EH (cell line): ENCODE results near the gene CAMTA1.
"Not testable (repeated sequence)": the region's sequence is repeated elsewhere in the genome, so short reads cannot be mapped to it uniquely, and the experiment has no call there.

Experiments used
- DNase-seq: peaks from one replicate; pipeline ENCODE4 v3.0.0-alpha.2; 2015; ENCODE audit warnings: low read depth

CAMTA1 gene

GRCh38 chr1:7590426-7590790 is 805.2 kb downstream of the CAMTA1 start:
- DNase-seq, result no peak

DNA sequence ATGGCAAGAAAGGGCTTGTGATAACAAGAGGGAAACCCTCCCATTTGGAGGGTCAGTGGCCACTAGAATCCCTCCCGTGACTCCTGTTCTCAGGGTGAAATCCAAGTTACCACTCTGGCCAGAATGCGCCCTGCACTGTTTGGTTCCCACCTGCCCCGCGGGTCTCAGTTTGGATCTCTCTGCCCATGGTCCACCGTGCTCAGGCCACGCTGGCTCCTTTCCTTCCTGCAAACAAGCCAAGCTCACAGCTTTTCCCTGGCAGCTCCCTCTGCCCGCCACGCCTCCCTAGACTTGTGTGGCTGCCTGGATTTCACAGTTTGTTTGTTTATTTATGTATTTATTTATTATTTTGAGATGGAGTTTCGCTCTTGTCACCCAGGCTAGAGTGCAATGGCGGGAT is 806.3 kb downstream of the CAMTA1 start:
- DNase-seq, result no peak

GRCh38 chr1:7592120-7592798 is 807.0 kb downstream of the CAMTA1 start:
- DNase-seq, result no peak

GRCh38 chr1:7594002-7594713 is 808.9 kb downstream of the CAMTA1 start:
- DNase-seq, result no peak

- no peak for DNase-seq
These were observed 809.6 kb downstream of the CAMTA1 start for GRCh38 chr1:7594714-7595295.

GRCh38 chr1:7595336-7595735 is 810.1 kb downstream of the CAMTA1 start:
- peak; percentile 4 for DNase-seq

- DNase-seq, result no peak
These were observed 811.1 kb downstream of the CAMTA1 start for GRCh38 chr1:7596126-7596965.

GRCh38 chr1:7598058-7598457 is 812.8 kb downstream of the CAMTA1 start:
- DNase-seq, result not testable (repeated sequence)

GRCh38 chr1:7604906-7605305 is 819.7 kb downstream of the CAMTA1 start:
- DNase-seq, result not testable (repeated sequence)

GRCh38 chr1:7606096-7606495 is 820.8 kb downstream of the CAMTA1 start:
- DNase-seq, result no peak

DNA sequence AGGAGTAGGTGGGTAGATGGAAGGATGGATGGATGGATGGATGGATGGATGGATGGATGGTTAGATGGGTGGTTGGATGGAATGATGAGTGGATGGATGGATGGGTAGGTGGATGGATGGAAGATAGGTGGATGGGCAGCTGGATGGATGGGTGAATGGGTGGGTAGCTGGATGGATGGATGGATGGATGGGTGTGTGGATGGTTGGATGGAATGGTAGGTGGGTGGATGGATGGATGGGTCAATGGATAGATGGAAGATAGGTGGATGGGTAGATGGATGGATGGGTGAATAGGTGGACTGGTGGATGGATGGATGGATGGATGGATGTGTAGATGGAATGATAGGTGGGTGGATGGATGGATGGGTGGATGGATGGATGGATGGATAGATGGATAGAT is 821.8 kb downstream of the CAMTA1 start:
- no peak for DNase-seq

- no peak for DNase-seq
These were observed 823.5 kb downstream of the CAMTA1 start for GRCh38 chr1:7608628-7609305.

DNA sequence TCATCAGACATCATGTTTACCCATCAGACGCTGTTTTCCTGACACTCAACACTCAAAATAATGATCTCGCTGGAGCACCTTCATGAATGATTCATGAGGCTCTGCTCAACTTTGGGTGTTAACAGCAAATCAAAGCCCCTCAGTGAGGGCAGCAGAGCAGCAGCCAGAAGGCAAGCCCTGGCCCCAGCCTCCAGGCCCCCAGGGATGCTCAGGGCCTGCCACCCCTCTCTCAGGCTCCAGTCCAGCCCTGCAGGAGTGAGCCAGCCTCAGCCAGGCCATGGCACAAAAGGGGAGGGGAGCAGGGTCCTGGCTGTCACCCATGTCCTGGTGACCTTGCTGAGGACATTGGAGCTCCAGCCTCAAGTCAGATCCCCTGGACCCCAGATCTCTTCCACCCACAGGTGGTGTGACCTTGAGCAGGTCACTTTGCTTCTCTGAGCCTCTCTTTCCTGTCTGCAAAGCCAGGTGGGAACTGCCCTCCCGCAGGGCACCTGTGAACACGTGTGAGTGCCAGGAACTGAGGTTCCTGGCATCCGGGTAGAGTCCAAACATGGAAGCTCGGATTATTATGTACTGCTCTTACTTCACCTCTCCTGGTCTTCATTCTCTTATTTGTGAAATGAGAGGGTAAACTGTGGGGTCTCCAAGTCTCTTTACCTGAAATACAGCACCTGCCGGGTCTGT is 824.2 kb downstream of the CAMTA1 start:
- no peak for DNase-seq

- no peak for DNase-seq
These were observed 825.0 kb downstream of the CAMTA1 start for GRCh38 chr1:7610106-7610731.

DNA sequence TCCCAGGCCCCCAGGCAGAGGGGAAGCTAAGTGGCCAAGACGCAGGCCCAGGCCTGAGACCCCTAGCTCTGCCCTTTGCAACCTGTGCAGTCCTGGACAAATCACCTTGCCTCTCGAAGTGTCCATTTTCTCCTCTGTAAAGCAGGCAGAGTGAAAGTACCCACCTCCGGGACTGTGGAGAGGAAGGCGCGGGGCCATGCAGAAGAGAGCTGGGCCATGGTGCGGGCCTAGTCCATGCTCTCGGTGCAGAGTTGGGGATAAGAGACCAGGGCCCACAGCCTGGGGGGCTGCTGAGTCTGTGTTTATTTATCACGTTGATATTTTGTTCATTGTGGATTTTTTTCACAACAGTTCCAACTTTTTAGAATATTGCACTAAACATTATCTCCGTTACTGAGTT is 825.7 kb downstream of the CAMTA1 start:
- DNase-seq, result no peak

- no peak for DNase-seq
These were observed 826.3 kb downstream of the CAMTA1 start for GRCh38 chr1:7611421-7612010.

- DNase-seq, result no peak
These were observed 828.0 kb downstream of the CAMTA1 start for GRCh38 chr1:7613106-7613850.

GRCh38 chr1:7613851-7614205 is 828.6 kb downstream of the CAMTA1 start:
- no peak for DNase-seq

GRCh38 chr1:7614576-7615074 is 829.4 kb downstream of the CAMTA1 start:
- no peak for DNase-seq

GRCh38 chr1:7615138-7615537 is 829.9 kb downstream of the CAMTA1 start:
- no peak for DNase-seq
